Mucosa of descending colon (tissue), 3 donors: ENCODE data around the gene TMEM179B. TPM values are rescaled to one million over a fixed set of nuclear protein-coding genes. Genes with fewer than 3 reads are reported as not detected.
"Not testable (repeated sequence)": the region's sequence is repeated elsewhere in the genome, so short reads cannot be mapped to it uniquely, and the experiment has no call there.

Experiments
- ATAC-seq: fragments of 200-7000 bp; cut with Tn5 transposase; one replicate; pipeline ENCODE4 v1.9.1; 2020; ENCODE audit warnings: mild to moderate bottlenecking, moderate library complexity
- DNase-seq, 3 donors: peaks; one replicate each; pipeline ENCODE4 v3.0.0-alpha.2; 2020
- H3K36me3 ChIP-seq: fragments of 200-600 bp; one replicate; pipeline ENCODE4 v1.8.0; 2021; ENCODE audit warnings: low read depth, mild to moderate bottlenecking
- H3K4me1 ChIP-seq: fragments of 200-600 bp; one replicate; pipeline ENCODE4 v1.8.0; 2021; ENCODE audit warnings: low read depth, mild to moderate bottlenecking
- H3K4me3 ChIP-seq: fragments of 200-600 bp; one replicate; pipeline ENCODE4 v1.8.0; 2021; ENCODE audit warnings: mild to moderate bottlenecking
- H3K9me3 ChIP-seq: fragments of 200-600 bp; one replicate; pipeline ENCODE4 v1.8.0; 2021; ENCODE audit warnings: mild to moderate bottlenecking
- intact Hi-C, 2 donors: fragments of 100-400 bp; cut with DNase I in 1 of 2; cut with micrococcal nuclease in 1 of 2; formaldehyde crosslinking; loops; one replicate each; pipeline versions ENCODE4 v1.11.0 to v1.11.1; 2022; cut with DNase I, micrococcal nuclease
- total RNA-seq, 3 donors: library from RNA; stranded (reverse); fragmentation: NEBNext Ultra II Directional in 2 of 3; extraction: Animal tissue kit (Norgen Biotek cat#: 25700) in 2 of 3; gene quantifications; one replicate each; pipeline versions ENCODE4 v1.2.1 to v1.2.4, GENCODE V29; 2021 to 2023
- TF ChIP-seq, protein P1 (sequence below): fragments of 200-600 bp; IDR thresholded peaks from one replicate; pipeline ENCODE4 v1.8.0; 2022; ENCODE audit warnings: antibody characterized with exemption, mild to moderate bottlenecking
- donor health status: DM: no; HTN: no; CAD: no; lungs with moderate emphysema.
- donor health status: DM: no; HTN: no; CAD: no.
- donor health status: DM: no; HTN: yes; CAD: no.

TMEM179B gene
- total RNA-seq, 3 donors from 2014 or later, result 39.8 to 62.2 (median 54.0) TPM

DNA sequence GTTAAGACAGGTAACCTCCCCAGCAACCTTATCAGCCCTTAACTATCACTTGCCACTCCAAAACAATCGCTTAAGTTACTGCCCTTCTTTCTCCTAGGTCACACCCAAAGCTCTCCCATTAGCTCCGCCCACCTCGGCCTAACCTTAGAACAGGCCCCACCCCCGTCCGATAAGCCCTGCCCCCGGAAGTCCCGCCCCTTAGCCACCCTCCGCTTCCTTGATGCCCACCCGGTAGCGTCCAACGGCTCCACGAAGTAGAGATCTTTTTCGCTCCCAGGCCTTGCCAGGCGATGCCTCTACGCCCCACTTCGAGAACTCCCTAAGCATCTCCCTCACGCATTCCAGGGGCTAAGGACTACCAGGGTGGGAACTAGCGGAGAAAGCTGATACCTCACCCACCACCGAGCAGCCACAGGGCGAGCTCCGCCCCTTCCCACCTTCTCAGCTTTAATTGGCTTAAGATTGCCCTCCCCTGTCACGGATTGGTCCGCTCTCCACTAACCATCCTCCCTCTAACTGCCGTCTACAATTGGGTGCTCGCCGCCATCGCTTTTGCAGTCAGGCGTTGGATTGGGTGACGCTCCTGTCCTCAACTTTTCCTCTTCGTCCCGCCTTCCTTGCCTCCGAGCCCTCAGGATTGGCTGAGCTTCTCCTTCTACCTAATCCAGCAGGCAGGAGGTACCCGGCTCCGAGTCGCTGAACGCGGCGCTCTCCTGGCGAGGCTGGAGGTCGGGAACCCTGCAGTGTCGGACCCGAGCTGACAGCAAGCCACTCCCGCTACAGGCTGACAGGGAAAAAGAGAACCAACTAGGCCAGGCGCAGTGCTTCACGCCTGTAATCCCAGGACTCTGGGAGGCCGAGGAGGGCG is 33.2 kb upstream of the TMEM179B start, which contains the start of gene ZBTB3:
ZBTB3 (minus strand) TSS at position 425 of the 868 bp plus-strand sequence. CDS start 496 bp downstream, outside the sequence.
- Histone ChIP-seq H3K36me3 (no peaks in the 10 kb centered on the region), H3K4me3 (peak within 1 kb of the TSS; percentile 16), H3K4me1 (peaks cover 13% of the 10 kb centered on the region), H3K9me3 (no peaks in the 10 kb centered on the region)
- intact Hi-C loops, result no loop called here
- TF ChIP-seq, protein P1, sequence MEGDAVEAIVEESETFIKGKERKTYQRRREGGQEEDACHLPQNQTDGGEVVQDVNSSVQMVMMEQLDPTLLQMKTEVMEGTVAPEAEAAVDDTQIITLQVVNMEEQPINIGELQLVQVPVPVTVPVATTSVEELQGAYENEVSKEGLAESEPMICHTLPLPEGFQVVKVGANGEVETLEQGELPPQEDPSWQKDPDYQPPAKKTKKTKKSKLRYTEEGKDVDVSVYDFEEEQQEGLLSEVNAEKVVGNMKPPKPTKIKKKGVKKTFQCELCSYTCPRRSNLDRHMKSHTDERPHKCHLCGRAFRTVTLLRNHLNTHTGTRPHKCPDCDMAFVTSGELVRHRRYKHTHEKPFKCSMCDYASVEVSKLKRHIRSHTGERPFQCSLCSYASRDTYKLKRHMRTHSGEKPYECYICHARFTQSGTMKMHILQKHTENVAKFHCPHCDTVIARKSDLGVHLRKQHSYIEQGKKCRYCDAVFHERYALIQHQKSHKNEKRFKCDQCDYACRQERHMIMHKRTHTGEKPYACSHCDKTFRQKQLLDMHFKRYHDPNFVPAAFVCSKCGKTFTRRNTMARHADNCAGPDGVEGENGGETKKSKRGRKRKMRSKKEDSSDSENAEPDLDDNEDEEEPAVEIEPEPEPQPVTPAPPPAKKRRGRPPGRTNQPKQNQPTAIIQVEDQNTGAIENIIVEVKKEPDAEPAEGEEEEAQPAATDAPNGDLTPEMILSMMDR, result no peak
- ATAC-seq (peak; percentile 96), DNase-seq (peak; percentile 97 to 98 (median 97))

DNA sequence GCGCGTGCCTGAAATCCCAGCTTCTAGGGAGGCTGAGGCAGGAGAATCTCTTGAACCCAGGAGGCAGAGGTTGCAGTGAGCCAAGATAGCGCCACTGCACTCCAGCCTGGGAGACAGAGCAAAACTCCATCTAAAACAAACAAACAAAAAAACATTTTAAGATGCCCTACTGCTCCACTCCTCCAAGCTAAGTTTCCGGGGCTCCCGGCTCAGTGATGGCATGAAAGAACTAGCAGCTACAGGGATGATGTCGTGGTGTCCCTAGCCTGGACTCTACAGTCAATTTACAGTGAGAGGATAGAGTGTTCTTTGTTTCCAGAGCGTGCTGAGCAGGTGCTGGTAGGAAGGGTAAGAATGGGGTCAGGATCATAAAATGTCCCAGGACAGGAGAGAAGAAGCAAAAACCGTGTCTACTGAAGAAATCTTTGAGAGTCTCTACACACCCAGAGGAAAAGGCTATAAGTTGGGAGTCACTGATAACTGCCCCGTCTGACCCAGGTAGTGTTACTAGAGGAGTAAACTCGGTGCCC is 32.1 kb upstream of the TMEM179B start:
- TF ChIP-seq, protein P1, result no peak
- no peaks in the 10 kb centered on the region for H3K9me3 ChIP-seq
- no peak for ATAC-seq
- H3K4me3 ChIP-seq, result no peak overlapping the region
- DNase-seq, result no peak
- intact Hi-C loops, result no loop called here
- H3K36me3 ChIP-seq, result no peaks in the 10 kb centered on the region
- peaks cover 13% of the 10 kb centered on the region for H3K4me1 ChIP-seq

DNA sequence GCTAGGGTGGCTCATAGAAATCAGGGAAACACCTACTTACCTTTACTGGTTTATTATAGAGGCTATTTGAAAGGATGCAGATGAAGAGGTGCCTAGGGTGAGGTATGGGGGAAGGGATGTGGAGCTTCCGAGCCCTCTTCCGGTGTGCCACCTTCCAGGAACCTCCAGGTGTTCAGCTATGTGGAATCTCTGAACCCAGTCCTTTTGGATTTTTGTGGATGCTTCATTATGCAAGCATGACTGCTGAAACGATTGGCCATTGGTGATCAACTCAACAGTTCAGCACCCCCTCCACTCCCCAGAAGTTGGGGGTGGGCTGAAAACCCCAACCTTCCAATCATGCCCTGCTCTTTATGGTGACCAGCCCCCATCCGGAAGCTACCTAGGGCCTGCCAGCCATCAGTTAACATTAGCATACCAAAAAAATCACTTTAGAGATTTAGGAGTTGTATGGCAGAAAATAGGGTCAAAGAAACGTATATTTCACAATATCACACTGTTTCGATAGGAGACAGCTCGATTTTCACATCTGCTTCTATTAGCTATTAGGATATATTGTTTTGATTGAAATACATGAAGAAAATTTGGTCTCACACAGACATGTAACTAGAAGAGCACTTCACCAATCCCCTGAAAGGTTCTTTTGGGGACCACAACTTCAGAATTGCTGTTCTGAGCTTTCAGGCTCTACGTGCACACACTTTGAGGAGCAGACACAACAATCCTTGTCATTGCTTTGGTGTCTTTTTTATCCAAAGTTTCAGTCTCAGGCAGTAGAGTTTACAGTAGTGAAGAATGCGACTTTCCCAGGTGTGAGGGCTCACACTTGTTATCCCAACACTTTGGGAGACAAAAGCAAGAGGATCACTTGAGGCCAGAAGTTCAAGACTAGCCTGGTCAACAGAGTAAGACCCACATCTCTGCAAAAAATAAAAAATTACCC is 29.1 kb upstream of the TMEM179B start:
- intact Hi-C loops, result no loop called here
- ATAC-seq (no peak), DNase-seq (no peak)
- TF ChIP-seq, protein P1, result no peak
- peaks cover 18% of the 10 kb centered on the region for H3K4me1 ChIP-seq
- no peaks in the 10 kb centered on the region for H3K36me3 ChIP-seq
- H3K4me3 ChIP-seq, result no peak overlapping the region
- H3K9me3 ChIP-seq, result no peaks in the 10 kb centered on the region

DNA sequence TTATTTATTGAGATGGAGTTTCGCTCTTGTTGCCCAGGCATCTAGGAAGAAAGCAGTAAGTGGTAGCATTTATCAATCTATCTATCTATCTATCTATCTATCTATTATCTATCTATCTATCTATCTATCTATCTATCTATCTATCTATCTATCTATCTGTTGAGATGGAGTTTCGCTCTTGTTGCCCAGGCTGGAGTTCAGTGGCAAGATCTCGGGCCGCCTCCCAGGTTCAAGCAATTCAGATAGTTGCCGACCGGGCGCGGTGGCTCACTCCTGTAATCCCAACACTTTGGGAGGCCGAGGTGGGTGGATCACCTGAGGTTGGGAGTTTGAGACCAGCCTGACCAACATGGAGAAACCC is 26.4 kb upstream of the TMEM179B start:
- ATAC-seq, intact Hi-C loops, H3K9me3 ChIP-seq, H3K36me3 ChIP-seq: not testable (repeated sequence)
- peak; percentile 21 to 58 (median 49) for DNase-seq
- Histone ChIP-seq H3K4me1 (peaks cover 11% of the 10 kb centered on the region), H3K4me3 (peak overlapping the region; percentile 27)

DNA sequence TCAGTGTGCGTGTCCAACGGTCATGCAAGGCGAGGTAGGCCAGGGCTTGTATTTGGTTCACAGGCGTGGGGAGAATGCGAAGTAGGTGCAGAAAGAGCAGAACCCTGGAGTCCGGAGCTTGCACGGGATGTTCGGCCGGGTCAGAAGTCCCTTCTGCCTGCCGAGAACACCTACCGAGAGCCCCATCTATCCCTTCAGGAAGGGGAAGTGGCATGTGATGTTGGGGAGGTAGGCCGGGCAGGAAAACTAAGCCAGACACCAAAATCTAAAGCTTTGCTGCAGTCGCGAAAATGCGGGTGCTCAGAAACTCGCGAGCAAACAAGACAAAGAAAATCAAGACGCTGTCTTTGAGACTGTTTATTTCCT is 16.4 kb upstream of the TMEM179B start:
- peak; percentile 11 for ATAC-seq
- Histone ChIP-seq H3K36me3 (no peaks in the 10 kb centered on the region), H3K9me3 (no peaks in the 10 kb centered on the region), H3K4me1 (peaks cover 7% of the 10 kb centered on the region), H3K4me3 (peak overlapping the region; percentile 36)
- DNase-seq, result peak; percentile 38 to 52 (median 51)
- TF ChIP-seq, protein P1, result no peak
- intact Hi-C loops, result no loop called here
